GM10266 (cell line): Measurements from ENCODE around the gene SDK2.

Source experiments
- DNase-seq: peaks from one replicate; pipeline ENCODE4 v3.0.0; 2012; ENCODE audit errors: extremely low spot score
- TF ChIP-seq, protein P1 (sequence below): IDR thresholded peaks from 2 replicates; pipeline ENCODE4 v1.5.1; 2012; ENCODE audit warnings: mild to moderate bottlenecking, low read depth; ENCODE audit not compliant: control insufficient read depth, insufficient read depth; ENCODE audit errors: missing control alignments

SDK2 gene

DNA sequence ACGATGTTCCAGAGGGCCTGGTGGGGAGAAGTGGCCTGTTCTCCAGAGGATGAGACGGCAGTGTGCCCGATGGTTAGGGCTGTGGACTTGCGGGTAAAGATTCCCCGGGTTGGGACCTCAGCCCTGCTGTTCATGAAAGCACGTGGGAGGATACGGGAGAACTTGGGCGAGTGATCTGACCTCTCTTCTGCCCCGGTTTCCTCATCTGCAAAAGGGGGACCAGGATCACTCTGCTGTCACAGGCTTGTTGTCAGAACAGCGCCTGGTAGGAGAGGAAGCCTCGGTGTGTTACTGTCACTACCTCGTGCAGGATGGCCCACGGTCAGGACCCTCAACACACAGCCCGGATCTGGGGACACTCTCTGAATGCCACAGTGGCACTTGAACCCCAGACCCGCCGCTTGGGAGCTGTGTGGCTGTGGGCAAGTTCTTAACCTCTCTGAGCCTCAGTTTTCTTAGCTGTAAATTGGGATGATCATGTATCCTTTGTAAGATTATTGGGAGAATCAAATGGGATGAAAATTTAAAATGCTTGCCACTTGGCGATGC is 246.9 kb downstream of the SDK2 start:
- TF ChIP-seq, protein P1, sequence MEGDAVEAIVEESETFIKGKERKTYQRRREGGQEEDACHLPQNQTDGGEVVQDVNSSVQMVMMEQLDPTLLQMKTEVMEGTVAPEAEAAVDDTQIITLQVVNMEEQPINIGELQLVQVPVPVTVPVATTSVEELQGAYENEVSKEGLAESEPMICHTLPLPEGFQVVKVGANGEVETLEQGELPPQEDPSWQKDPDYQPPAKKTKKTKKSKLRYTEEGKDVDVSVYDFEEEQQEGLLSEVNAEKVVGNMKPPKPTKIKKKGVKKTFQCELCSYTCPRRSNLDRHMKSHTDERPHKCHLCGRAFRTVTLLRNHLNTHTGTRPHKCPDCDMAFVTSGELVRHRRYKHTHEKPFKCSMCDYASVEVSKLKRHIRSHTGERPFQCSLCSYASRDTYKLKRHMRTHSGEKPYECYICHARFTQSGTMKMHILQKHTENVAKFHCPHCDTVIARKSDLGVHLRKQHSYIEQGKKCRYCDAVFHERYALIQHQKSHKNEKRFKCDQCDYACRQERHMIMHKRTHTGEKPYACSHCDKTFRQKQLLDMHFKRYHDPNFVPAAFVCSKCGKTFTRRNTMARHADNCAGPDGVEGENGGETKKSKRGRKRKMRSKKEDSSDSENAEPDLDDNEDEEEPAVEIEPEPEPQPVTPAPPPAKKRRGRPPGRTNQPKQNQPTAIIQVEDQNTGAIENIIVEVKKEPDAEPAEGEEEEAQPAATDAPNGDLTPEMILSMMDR: no peak
- DNase-seq: no peak

DNA sequence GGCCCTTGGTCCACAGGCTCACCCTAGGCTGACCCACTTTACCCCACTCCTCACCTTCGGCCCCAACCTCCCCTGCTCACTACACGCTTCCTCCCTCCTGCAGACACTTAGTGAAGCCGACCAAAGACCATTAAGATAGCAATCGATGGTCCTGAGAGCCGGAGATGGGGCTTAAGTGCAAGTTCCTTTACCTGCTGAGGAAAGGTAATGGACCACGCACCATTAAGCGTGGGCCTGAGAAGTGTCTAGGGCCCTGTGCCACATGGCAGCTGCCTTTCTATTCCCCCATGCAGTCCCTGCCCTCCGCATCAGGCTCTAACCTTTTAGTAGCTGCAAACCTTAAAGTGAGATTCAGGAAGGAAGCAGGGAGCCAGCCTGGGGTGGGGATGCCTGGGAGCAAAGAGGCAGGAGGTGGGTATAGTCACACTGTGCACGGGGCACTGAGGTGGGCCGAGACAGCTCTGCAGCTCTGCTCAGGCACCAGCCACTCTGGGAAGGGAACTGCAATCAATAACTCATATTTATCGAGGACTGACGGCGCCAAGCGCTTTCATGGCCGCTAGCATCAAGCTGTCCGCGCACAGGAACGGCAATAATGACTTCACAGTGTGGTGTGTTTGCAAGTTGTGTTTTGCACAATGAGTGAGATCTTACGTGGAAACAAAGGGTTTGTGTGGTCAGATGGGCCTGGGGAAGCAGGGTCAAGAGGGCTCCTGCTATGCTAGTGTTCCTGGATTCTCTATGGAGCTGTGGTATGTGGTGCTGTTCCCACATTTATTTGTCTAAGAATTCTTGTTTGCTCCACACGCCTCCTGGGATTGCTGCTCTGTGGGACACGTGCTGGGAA is 247.6 kb downstream of the SDK2 start:
- no peak for DNase-seq
- TF ChIP-seq, protein P1: no peak

DNA sequence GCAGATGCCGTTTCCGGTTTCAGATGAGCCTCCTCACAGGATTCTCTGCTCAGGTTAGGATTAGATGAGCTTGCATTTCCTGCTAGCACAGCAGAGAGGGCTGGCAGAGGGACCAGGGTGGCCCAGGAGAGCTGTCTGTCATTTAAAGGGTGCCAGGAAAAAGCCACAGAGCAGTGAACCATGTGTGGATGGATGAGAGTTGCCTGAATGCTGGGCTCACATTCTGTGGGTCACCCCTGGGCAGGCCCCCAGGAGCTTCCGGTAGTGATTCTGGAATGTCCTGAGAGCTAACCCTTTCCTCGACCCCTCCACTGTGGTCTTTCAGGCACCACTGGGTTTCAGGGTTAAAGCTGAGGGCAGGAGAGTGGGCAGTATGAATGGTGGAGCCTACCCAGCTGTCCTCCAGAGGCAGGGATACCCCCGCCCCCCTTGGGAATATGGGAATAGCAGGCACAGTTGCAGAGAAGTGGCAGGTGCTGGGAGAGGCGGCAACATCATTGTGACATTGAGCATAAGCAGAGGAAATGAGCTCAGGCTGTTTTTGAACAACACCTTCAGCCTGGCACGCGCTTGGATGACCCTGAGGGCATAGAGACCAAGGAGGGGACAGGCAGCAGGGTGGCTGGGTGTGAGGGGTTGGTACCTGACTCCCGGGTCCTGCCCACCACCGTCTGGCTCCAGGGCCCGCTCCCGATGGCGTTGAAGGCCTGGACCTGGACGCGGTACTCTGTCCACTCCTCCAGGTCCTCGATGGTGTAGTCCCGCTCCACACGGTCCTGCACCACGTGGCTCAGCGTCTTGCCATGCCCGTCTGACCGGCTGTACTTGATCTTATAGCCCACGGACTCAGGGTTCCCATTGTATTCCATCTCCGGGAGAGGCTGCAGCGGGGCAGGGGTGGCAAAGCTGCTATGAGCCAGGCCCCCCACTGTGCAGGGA is 249.5 kb downstream of the SDK2 start:
- DNase-seq: no peak
- TF ChIP-seq, protein P1: no peak

DNA sequence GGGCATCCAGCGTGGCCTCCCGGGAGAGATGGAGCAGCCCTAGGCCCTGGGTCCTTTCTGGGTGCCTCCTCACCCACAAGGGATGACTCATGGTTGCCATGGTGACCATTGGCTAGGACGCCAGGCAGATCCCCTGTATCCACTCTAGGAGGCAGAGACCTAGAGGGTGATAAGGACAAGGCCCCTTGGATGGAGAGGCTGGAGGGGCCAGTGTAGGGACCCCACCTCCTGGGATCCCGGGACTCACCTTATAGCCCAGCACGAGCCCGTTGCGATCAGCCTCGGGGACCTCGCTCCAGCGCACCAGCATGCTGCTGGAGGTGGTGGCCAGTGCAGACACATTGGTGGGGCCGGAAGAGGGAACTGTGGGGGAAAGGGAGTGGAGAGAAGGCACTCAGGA is 250.3 kb downstream of the SDK2 start:
- TF ChIP-seq, protein P1: no peak
- DNase-seq: no peak

DNA sequence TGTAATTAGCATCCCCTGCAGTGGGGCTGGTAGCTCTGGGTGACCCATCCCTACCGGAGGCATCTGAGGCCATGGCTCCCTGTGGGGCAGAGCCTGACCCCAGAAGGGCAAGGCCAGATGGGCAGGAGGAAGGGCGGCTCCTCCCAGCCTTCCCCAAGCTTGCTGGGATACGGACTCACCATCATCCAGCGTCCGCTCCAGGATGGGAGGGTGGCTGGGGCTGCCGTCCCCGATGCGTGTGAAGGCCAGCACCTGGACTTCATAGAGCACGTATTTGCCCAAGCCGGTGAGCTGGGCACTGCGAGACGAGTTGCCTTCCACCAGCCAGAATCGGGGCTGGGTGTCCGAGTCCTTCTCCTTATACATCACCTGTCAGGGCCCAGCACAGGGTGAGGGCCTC is 250.9 kb downstream of the SDK2 start:
- no peak for DNase-seq
- TF ChIP-seq, protein P1: no peak

DNA sequence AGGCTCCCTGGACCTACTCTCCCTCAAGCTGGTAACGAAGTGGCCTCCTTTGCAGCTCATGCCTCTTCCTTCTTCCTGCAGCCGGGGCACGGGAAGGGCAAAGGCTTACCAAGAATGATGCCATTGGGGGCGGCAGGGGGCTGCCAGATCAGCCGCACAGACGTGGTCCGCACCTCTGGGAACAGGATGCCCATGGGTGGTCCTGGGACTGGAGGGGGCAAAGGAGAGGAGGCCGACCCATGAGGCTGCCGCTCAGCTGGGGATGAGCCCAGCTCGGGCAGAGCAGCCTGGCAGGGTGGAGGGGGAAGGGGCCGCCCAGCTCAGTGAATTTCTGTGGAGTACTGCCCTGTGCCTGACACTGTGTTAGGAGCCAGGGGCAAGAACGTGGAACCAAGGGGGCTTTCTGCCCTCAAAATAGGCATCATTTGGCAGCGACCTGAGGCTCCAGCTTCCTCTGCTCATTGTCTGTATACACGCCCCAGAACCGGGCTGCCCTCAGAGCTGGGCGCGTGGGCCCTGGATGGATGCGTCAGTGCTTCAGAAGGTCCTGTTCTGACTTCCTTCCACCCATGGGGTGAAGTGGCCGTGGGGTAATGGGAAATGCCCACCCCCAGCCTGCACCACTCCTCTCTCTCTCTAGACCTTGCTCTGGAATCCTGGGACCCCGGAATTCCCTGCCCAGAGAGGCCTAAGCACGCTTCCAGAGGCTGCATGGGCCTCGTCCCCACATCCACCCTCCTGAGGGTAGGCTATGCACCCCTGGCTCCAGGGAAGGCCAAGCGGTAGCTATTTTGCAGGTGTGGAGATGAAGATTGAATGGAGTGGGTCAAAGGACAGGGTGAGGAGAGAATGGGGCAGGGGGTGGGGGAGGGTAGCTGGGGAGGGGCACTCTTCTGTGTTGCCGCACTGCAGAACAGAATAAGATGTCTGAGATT is 252.6 kb downstream of the SDK2 start:
- no peak for DNase-seq
- TF ChIP-seq, protein P1: no peak
